ENCODE measurements around the gene FCRLB.

Gene FCRLB

DNA sequence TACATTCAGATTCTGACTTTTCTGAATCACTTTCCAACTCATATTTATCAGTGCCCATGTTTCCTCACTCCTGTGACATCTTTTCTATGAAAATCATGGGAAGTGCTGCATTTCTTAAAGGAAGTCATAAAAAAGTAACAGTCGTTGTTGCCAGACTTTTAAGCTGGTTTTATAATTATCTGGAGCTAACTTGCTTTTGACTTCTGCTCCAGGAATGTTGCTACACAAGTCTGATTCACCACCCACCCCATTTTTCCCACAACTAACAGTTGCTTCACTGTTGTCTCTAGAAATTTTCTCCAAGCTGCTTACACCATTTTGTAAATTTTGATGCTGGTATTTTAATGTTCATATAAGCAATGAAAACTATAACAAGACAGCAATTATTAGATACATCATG, 12.2 kb downstream of the FCRLB start:
- TF ChIP-seq CTCF (IDR thresholded peaks at IDR 0.05; ENCODE audit: control insufficient read depth, insufficient read depth, low read depth, low read length, missing control alignments) = no peak
- DNase-seq (ENCODE audit: low read depth) = peak; percentile 94
- no peak overlapping the region for H3K4me3 ChIP-seq (ENCODE audit: control insufficient read depth, low read depth, low read length)

GRCh38 chr1:161735837-161736236, 14.5 kb downstream of the FCRLB start:
- no peak overlapping the region for H3K4me3 ChIP-seq (ENCODE audit: control insufficient read depth, low read depth, low read length)
- no peak for TF ChIP-seq CTCF (IDR thresholded peaks at IDR 0.05; ENCODE audit: control insufficient read depth, insufficient read depth, low read depth, low read length, missing control alignments)
- no peak for DNase-seq (ENCODE audit: low read depth)

DNA sequence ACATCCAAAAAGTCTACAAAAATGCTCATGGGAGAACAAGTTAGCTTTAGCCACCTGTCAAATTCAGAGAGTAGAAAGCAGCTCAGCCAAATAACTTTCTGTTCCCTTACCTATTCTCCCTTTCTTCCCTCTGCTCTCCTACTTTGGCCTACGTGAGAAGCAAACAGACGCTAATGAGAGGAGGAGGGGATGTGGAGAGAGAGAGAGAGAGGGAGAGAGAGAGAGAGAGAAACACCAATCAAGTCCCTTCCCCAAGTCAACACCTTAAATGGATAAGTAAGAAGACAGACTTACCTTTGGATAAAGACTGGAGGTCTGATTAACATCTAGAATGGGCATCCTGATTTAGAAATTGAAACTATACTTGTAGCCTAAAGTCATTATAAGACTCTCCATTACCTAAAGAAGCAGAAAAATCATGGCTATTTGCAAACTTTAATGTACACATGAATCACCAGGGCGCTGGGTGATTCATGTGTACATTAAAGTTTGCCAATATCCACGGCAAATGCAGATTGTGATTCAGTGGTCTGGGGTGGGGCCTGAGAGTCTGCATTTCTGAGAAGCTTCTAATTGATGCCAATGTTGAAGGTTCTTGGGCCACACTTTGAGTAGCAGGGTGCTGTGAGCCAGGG, 15.1 kb downstream of the FCRLB start:
- no peak for DNase-seq (ENCODE audit: low read depth)
- H3K4me3 ChIP-seq (ENCODE audit: control insufficient read depth, low read depth, low read length) = no peak overlapping the region
- no peak for TF ChIP-seq CTCF (IDR thresholded peaks at IDR 0.05; ENCODE audit: control insufficient read depth, insufficient read depth, low read depth, low read length, missing control alignments)

DNA sequence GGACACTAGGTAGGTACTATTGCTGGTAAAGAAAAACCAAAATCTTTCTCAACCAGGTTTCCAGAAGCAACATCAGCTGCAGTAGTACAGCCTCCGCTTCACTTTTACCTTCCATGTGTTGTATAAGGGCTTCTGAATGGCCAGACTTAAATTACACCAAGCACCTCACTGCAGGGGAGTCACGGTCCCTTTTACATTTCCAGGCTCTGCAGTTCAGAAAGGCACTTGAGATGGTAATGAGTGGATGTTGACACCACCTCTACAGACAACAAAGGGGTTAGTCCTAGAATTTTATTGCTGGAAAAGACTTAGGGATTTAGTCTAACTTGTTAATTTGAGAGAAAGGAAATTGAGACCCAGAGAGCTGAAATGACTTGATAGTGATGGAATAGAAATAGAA, 16.3 kb downstream of the FCRLB start:
- no peak for DNase-seq (ENCODE audit: low read depth)
- no peak for TF ChIP-seq CTCF (IDR thresholded peaks at IDR 0.05; ENCODE audit: control insufficient read depth, insufficient read depth, low read depth, low read length, missing control alignments)
- H3K4me3 ChIP-seq (ENCODE audit: control insufficient read depth, low read depth, low read length) = no peak overlapping the region

GRCh38 chr1:161738627-161739287, 17.4 kb downstream of the FCRLB start:
- peak; percentile 75 for TF ChIP-seq CTCF (IDR thresholded peaks at IDR 0.05; ENCODE audit: control insufficient read depth, insufficient read depth, low read depth, low read length, missing control alignments)
- H3K4me3 ChIP-seq (ENCODE audit: control insufficient read depth, low read depth, low read length) = no peak overlapping the region
- no peak for DNase-seq (ENCODE audit: low read depth)

DNA sequence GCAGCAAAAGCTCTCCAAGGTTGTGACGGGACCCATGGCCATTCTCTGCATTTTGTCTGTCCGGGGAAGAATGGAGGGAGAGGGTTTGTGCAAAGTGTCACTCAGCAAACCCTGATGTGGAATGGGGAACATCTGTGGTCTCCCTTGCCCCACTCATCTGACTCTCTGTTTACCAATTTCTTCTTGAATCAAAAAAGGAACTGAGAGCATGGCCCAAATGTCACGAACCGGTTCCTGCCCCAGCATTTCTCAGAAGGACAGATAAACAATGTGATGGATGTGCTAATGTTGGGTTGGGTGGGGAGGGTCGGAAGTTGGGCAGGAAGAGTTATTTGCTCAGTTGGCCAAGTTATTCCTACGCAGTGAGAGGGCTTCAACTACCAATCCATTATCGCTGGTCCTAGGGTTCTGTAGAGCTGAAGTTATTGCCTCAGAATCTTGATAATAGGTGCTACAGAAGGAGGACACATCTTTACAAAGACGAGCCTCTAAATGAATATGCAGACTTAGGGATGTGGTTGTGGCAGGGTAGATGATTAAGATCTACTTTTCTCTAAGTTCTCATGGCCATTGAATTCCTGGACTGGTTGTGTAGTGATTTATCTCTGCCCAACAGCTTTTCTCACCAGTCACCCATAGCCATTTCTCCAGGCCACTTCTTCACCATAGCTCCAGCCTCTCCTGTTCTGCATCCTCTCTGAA, 18.7 kb downstream of the FCRLB start:
- no peak overlapping the region for H3K4me3 ChIP-seq (ENCODE audit: control insufficient read depth, low read depth, low read length)
- no peak for TF ChIP-seq CTCF (IDR thresholded peaks at IDR 0.05; ENCODE audit: control insufficient read depth, insufficient read depth, low read depth, low read length, missing control alignments)
- no peak for DNase-seq (ENCODE audit: low read depth)
